Measurements from ENCODE around the gene CBLB.

CBLB gene

DNA sequence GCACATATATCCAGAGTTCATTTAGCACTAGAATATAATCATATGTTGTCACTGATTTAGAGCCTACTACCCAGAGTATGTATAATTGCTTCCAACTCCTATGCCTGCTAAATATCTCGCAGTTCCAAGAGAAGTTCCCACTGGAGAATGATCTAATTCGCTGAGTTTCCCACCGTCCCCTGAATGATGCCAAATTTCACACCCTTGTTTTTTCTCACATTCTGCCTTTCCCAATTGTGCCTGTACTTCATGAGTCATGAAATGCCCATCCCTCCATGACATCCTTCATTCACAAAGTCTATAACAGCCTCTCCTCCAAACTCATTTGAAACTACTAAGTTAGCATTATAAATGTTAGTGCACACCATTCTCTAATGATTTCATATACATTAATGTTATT, 177.2 kb downstream of the CBLB start:
- Mint-ChIP-seq H3K36me3 (ENCODE audit: low read depth) (peaks cover 26% of the 10 kb centered on the region), H3K9me3 (no peaks in the 10 kb centered on the region), H3K4me1 (peaks cover 16% of the 10 kb centered on the region), H3K27ac (peak overlapping the region; percentile 11 to 44 (median 12)), H3K27me3 (ENCODE audit: low read depth) (no peaks in the 10 kb centered on the region), H3K4me3 (no peak overlapping the region)
- TF ChIP-seq, protein P1, sequence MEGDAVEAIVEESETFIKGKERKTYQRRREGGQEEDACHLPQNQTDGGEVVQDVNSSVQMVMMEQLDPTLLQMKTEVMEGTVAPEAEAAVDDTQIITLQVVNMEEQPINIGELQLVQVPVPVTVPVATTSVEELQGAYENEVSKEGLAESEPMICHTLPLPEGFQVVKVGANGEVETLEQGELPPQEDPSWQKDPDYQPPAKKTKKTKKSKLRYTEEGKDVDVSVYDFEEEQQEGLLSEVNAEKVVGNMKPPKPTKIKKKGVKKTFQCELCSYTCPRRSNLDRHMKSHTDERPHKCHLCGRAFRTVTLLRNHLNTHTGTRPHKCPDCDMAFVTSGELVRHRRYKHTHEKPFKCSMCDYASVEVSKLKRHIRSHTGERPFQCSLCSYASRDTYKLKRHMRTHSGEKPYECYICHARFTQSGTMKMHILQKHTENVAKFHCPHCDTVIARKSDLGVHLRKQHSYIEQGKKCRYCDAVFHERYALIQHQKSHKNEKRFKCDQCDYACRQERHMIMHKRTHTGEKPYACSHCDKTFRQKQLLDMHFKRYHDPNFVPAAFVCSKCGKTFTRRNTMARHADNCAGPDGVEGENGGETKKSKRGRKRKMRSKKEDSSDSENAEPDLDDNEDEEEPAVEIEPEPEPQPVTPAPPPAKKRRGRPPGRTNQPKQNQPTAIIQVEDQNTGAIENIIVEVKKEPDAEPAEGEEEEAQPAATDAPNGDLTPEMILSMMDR (IDR thresholded peaks at IDR 0.05; ENCODE audit: unreplicated experiment in 3 of 3) = no peak

DNA sequence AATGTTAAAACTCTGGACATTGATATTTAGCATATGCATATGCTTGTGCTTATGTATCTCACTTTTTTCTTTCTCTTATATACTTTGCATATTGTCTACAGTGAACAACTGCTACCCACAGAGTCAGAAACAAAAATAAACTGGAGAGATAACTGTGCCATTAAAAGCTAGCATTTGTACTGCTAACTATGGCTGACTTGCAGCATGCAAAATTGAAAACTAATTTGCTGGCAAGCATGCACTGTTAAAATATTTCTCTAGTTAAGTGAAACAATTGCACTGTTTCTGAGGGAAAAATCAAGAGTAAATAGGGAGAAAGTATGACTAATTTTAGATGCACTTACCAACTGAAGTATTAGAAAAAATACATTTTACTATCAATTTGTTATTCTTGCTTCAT, 177.8 kb downstream of the CBLB start:
- H3K4me3 Mint-ChIP-seq = no peak overlapping the region
- TF ChIP-seq, protein P1 (IDR thresholded peaks at IDR 0.05; ENCODE audit: unreplicated experiment in 3 of 3) = no peak
- peaks cover 26% of the 10 kb centered on the region for H3K36me3 Mint-ChIP-seq (ENCODE audit: low read depth)
- H3K27ac Mint-ChIP-seq = peak overlapping the region in 1 of 3 experiments; percentile 44
- H3K9me3 Mint-ChIP-seq = no peaks in the 10 kb centered on the region
- H3K4me1 Mint-ChIP-seq = peaks cover 19% of the 10 kb centered on the region
- no peaks in the 10 kb centered on the region for H3K27me3 Mint-ChIP-seq (ENCODE audit: low read depth)

DNA sequence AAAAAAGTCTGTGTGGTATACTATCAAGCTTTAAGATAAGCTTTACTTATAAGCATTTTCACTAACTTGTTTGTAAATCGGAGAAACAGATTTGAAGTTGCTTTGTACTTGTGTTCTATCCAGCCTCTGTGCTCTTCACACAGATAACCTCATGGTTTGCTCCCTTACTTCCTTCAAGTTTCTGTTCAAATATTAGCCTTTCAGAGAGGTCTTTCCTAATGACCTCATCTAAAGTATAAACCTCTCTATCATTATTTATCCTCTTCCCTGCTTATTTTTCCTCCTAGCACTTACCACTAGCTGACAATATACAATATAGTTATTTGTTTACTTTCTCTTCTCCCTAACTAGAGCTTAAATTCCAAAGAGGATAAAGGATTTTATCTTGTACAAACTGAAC, 180.0 kb downstream of the CBLB start:
- H3K4me1 Mint-ChIP-seq = peaks cover 19% of the 10 kb centered on the region
- no peak overlapping the region for H3K4me3 Mint-ChIP-seq
- H3K27ac Mint-ChIP-seq = peak overlapping the region; percentile 32 to 63 (median 54)
- TF ChIP-seq, protein P1 (IDR thresholded peaks at IDR 0.05; ENCODE audit: unreplicated experiment in 3 of 3) = no peak
- peaks cover 36% of the 10 kb centered on the region for H3K36me3 Mint-ChIP-seq (ENCODE audit: low read depth)
- no peaks in the 10 kb centered on the region for H3K27me3 Mint-ChIP-seq (ENCODE audit: low read depth)
- H3K9me3 Mint-ChIP-seq = no peaks in the 10 kb centered on the region

DNA sequence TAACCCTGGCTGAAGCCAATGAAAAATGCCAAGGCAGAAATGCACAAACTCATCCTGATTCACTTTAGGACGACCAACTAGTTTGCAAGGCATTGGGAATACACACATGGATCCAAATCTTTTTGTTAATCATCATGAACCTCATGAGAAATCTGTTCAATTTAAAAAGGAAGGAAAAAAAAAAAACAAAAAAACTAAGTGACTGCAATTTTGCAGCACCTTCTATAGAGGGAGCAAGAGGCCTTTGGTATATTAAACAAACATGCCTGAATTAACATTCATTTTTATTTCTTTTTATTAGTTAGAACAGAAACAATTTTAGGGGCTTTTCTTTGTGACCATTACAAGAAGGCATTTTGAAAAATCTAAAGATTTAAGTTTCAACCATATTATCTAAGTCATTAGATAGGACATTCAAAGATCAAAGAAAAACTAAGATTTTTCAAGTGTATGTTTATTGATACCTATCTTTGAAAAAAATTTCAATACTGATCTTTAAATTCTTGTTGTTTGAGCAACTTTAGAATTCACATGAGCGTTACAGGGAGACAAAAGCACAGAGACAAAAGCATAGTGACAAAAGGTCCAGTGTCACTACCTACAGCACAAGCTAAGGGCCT, 182.4 kb downstream of the CBLB start:
- H3K4me1 Mint-ChIP-seq = peaks cover 14% of the 10 kb centered on the region
- peaks cover 32% of the 10 kb centered on the region for H3K36me3 Mint-ChIP-seq (ENCODE audit: low read depth)
- peak overlapping the region; percentile 38 to 86 (median 70) for H3K27ac Mint-ChIP-seq
- H3K4me3 Mint-ChIP-seq = no peak overlapping the region
- H3K27me3 Mint-ChIP-seq (ENCODE audit: low read depth) = no peaks in the 10 kb centered on the region
- TF ChIP-seq, protein P1 (IDR thresholded peaks at IDR 0.05; ENCODE audit: unreplicated experiment in 3 of 3) = peak; percentile 68 to 82 (median 70)
- H3K9me3 Mint-ChIP-seq = no peaks in the 10 kb centered on the region

DNA sequence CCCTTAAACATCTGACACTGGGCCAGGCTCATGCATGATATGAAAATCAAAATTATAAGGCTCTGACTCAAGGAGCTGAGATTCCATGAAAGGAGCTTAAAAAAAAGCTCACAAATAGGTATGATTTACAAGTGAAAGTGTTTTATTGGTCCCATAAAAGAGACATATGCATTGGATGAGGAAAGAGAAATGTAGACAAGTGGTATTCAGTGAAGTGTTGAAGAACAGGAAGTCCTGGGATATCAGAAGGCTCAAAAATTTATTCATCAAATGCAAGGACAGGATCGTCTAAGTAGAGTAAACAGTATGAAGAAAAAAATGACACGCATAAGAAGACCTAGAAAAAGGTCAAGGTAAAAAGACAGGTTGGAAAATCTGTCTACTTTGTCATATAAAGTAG, 188.9 kb downstream of the CBLB start:
- TF ChIP-seq, protein P1 (IDR thresholded peaks at IDR 0.05; ENCODE audit: unreplicated experiment in 3 of 3) = no peak
- Mint-ChIP-seq H3K4me1 (no peaks in the 10 kb centered on the region), H3K4me3 (no peak overlapping the region), H3K27me3 (ENCODE audit: low read depth) (no peaks in the 10 kb centered on the region), H3K36me3 (ENCODE audit: low read depth) (peaks cover 70% of the 10 kb centered on the region), H3K27ac (no peak overlapping the region), H3K9me3 (no peaks in the 10 kb centered on the region)

DNA sequence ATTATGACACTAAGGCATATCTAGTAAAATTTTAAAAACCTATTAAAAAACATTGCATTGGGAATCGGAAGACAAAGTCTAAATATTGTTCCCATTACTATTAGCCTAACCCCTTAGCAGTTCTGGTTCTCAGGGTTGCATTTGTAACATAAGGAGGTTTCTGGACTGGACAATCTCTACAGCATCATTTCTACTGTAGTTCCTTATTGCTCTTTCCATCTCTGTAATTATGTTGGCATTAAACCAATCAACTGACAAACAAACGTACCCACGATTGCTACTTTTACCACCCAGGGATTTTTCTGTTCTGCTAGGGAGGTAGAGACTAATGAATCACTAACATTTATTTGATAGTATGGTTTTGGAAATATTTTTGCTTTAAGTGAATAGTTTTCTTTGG, 190.8 kb downstream of the CBLB start:
- Mint-ChIP-seq H3K9me3 (no peaks in the 10 kb centered on the region), H3K27ac (no peak overlapping the region), H3K36me3 (ENCODE audit: low read depth) (peaks cover 70% of the 10 kb centered on the region), H3K4me1 (peaks cover 4% of the 10 kb centered on the region), H3K4me3 (no peak overlapping the region), H3K27me3 (ENCODE audit: low read depth) (no peaks in the 10 kb centered on the region)
- TF ChIP-seq, protein P1 (IDR thresholded peaks at IDR 0.05; ENCODE audit: unreplicated experiment in 3 of 3) = no peak
